Measurements from ENCODE around the gene SNX25. TPM values are rescaled to one million over a fixed set of nuclear protein-coding genes. Genes with fewer than 3 reads are reported as not detected.

SNX25 gene
- total RNA-seq, 1 experiment from 2014 or later, result 16.7 TPM

DNA sequence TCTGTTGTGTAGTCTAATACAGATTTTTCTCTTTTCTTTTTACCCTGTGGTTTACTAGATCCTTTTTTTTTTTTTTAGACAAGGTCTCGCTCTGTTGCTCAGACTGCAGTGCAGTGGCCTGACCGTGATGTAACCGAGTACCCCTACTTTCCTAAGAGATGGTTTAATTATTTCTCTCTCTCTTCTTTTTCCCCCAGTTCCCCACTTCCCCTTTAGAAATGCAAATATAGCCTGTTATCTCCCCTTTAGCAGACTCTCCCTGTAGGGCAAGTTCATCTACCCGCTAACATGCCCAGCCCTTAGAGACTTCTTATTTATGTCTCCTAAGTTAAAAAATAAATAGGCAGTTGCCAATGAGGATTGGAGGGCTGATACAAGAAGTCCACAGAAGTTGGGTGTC, 4.5 kb downstream of the SNX25 start:
- in situ Hi-C loops (cut with HindIII; ENCODE audit: low pct_unique_long_range_greater_than_20kb, low sequenced_read_pairs) (no loop called here), intact Hi-C loops (cut with micrococcal nuclease; ENCODE audit: unreplicated experiment) (no loop called here)
- Histone ChIP-seq H3K36me3 (ENCODE audit: control insufficient read depth, insufficient read depth, low read length) (peaks cover 4% of the 10 kb centered on the region; the same call in 1 of the 2 replicates), H3K9me3 (ENCODE audit: control insufficient read depth, insufficient read depth, low read depth, low read length) (no peaks in the 10 kb centered on the region), H3K4me1 (ENCODE audit: control insufficient read depth, insufficient read depth, low read length) (peaks cover 4% of the 10 kb centered on the region), H3K27me3 (ENCODE audit: control insufficient read depth, insufficient read depth, low read length) (no peaks in the 10 kb centered on the region), H3K4me3 (ENCODE audit: low read depth in 2 of 2, low read length in 2 of 2) (no peak overlapping the region), H3K27ac (ENCODE audit: low read length) (no peak overlapping the region)
- DNase-seq (ENCODE audit: low read depth, low spot score), result no peak
- no peak for ATAC-seq
- POLR2A ChIA-PET, result no interaction called here
- TF ChIP-seq SIN3A (IDR thresholded peaks at IDR 0.05; ENCODE audit: borderline replicate concordance, insufficient read depth, low read depth, low read length) (no peak), TCF7L2 (IDR thresholded peaks at IDR 0.05; ENCODE audit: low read depth, low read length) (no peak), POLR2AphosphoS5 (IDR thresholded peaks at IDR 0.05; ENCODE audit: low read depth, low read length) (no peak)
- CTCF ChIA-PET, result no interaction called here
- BruUV-seq (replicated peaks), result no TSS peak

DNA sequence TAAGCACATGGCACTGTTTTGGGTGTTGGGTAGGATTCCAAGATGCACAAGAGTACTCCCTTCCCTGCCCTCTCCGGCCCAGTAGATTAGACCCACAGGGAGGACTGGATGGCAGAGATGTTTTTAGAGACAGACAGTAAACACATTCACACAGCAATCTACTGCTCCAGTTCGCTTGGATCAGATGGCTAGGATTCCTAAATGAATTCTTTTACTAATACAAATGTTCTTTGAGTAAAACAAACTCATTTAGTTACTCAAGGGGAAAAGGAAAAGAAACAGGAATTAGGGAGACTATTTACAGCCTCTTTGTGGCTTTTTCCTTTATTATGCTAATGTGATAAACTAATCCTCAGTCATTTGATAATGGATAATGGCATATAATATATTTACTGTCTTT, 5.9 kb downstream of the SNX25 start:
- Histone ChIP-seq H3K4me3 (ENCODE audit: low read depth in 2 of 2, low read length in 2 of 2) (no peak overlapping the region), H3K36me3 (ENCODE audit: control insufficient read depth, insufficient read depth, low read length) (peaks cover 4% of the 10 kb centered on the region; the same call in 1 of the 2 replicates), H3K27ac (ENCODE audit: low read length) (no peak overlapping the region), H3K9me3 (ENCODE audit: control insufficient read depth, insufficient read depth, low read depth, low read length) (no peaks in the 10 kb centered on the region), H3K4me1 (ENCODE audit: control insufficient read depth, insufficient read depth, low read length) (peaks cover 4% of the 10 kb centered on the region), H3K27me3 (ENCODE audit: control insufficient read depth, insufficient read depth, low read length) (no peaks in the 10 kb centered on the region)
- ATAC-seq (no peak), DNase-seq (ENCODE audit: low read depth, low spot score) (no peak)
- TF ChIP-seq TCF7L2 (IDR thresholded peaks at IDR 0.05; ENCODE audit: low read depth, low read length) (no peak), REST (IDR thresholded peaks at IDR 0.05; ENCODE audit: insufficient read depth in 1 of 2, low read depth in 2 of 2, low read length in 1 of 2) (no peak)
- POLR2A ChIA-PET, result no interaction called here
- CTCF ChIA-PET, result no interaction called here
- no TSS peak for BruUV-seq (replicated peaks)
- intact Hi-C loops (cut with micrococcal nuclease; ENCODE audit: unreplicated experiment), result no loop called here
- in situ Hi-C loops (cut with HindIII; ENCODE audit: low pct_unique_long_range_greater_than_20kb, low sequenced_read_pairs), result no loop called here

GRCh38 chr4:185217408-185217975, 8.1 kb downstream of the SNX25 start:
- intact Hi-C loops (cut with micrococcal nuclease; ENCODE audit: unreplicated experiment), result no loop called here
- no peaks in the 10 kb centered on the region for H3K27me3 ChIP-seq (ENCODE audit: control insufficient read depth, insufficient read depth, low read length)
- no peak overlapping the region for H3K27ac ChIP-seq (ENCODE audit: low read length)
- no peak for ATAC-seq
- ChIA-PET POLR2A (no interaction called here), CTCF (no interaction called here)
- DNase-seq (ENCODE audit: low read depth, low spot score), result no peak
- in situ Hi-C loops (cut with HindIII; ENCODE audit: low pct_unique_long_range_greater_than_20kb, low sequenced_read_pairs), result no loop called here
- no TSS peak for BruUV-seq (replicated peaks)
- no peaks in the 10 kb centered on the region for H3K36me3 ChIP-seq (ENCODE audit: control insufficient read depth, insufficient read depth, low read length)
- no peak overlapping the region for H3K4me3 ChIP-seq (ENCODE audit: low read depth in 2 of 2, low read length in 2 of 2)
- no peaks in the 10 kb centered on the region for H3K9me3 ChIP-seq (ENCODE audit: control insufficient read depth, insufficient read depth, low read depth, low read length)
- no peaks in the 10 kb centered on the region for H3K4me1 ChIP-seq (ENCODE audit: control insufficient read depth, insufficient read depth, low read length)
- TF ChIP-seq TCF7L2 (IDR thresholded peaks at IDR 0.05; ENCODE audit: low read depth, low read length) (no peak), SIN3A (IDR thresholded peaks at IDR 0.05; ENCODE audit: borderline replicate concordance, insufficient read depth, low read depth, low read length) (no peak), CTCF (IDR thresholded peaks at IDR 0.05) (no peak), POLR2AphosphoS5 (IDR thresholded peaks at IDR 0.05; ENCODE audit: low read depth, low read length) (no peak), REST (IDR thresholded peaks at IDR 0.05; ENCODE audit: insufficient read depth in 1 of 2, low read depth in 2 of 2, low read length in 1 of 2) (no peak)
